Aorta (tissue), 5 donors: ENCODE data around the gene INAFM1. TPM values are rescaled to one million over a fixed set of nuclear protein-coding genes. Genes with fewer than 3 reads are reported as not detected.
"Not testable (repeated sequence)": the region's sequence is repeated elsewhere in the genome, so short reads cannot be mapped to it uniquely, and the experiment has no call there.

ENCODE experiments used
- ATAC-seq: fragments of 200-7000 bp; cut with Tn5 transposase; one replicate; pipeline ENCODE4 v1.9.1; 2022; ENCODE audit warnings: moderate library complexity; ENCODE audit not compliant: low FRiP score
- DNase-seq, 2 donors: peaks; one replicate each; pipeline ENCODE4 v3.0.0-alpha.2; 2020
- H3K27ac ChIP-seq, 2 donors: one replicate each; pipeline ENCODE4 v1.5.1; 2013; ENCODE audit warnings: low read length in 2 of 2, mild to moderate bottlenecking in 2 of 2, moderate library complexity in 2 of 2, control low read depth in 1 of 2, inconsistent platforms in 1 of 2, low read depth in 1 of 2
- H3K27me3 ChIP-seq, 2 donors: one replicate each; pipeline ENCODE4 v1.6.1; 2013; ENCODE audit warnings: control low read depth in 1 of 2, low read length in 1 of 2, mild to moderate bottlenecking in 1 of 2, moderate library complexity in 1 of 2; ENCODE audit not compliant: insufficient read depth in 2 of 2, control insufficient read depth in 1 of 2
- H3K36me3 ChIP-seq, 2 donors: one replicate each; pipeline ENCODE4 v1.6.1; 2013; ENCODE audit warnings: control low read depth in 1 of 2, low read length in 1 of 2, mild to moderate bottlenecking in 1 of 2; ENCODE audit not compliant: insufficient read depth in 2 of 2, control insufficient read depth in 1 of 2
- H3K4me1 ChIP-seq, 2 donors: one replicate each; pipeline ENCODE4 v1.6.1; 2013; ENCODE audit warnings: low read length in 2 of 2, control low read depth in 1 of 2, mild to moderate bottlenecking in 1 of 2, moderate library complexity in 1 of 2; ENCODE audit not compliant: insufficient read depth in 2 of 2, control insufficient read depth in 1 of 2
- H3K4me3 ChIP-seq, 2 donors: one replicate each; pipeline ENCODE4 v1.5.1; 2013; ENCODE audit warnings: low read length in 2 of 2, control low read depth in 1 of 2, mild to moderate bottlenecking in 1 of 2
- H3K9me3 ChIP-seq: one replicate; pipeline ENCODE4 v1.6.1; 2013; ENCODE audit warnings: mild to moderate bottlenecking, low read length; ENCODE audit not compliant: control insufficient read depth
- WGBS, 2 donors: extraction: QIAGEN DNeasy Blood & Tissue Kit; methylation state at CpG; one replicate each; pipeline ENCODE4 v1.1.7; 2013; 5-methylcytosine and 5-hydroxymethylcytosine counted together
- intact Hi-C, 2 donors: fragments of 100-400 bp; cut with DNase I; formaldehyde crosslinking; loops; one replicate each; pipeline versions ENCODE4 v1.14.2 to v1.15.0; 2022
- polyA plus RNA-seq, 2 donors: library from polyadenylated mRNA; stranded (reverse); fragments of 200-250 nt; gene quantifications; one replicate each; pipeline ENCODE4 v1.2.3, GENCODE V29; 2013
- total RNA-seq, 2 donors: library from RNA; stranded (reverse); fragmentation: NEBNext Ultra II Directional; extraction: Animal tissue kit (Norgen Biotek cat#: 25700); gene quantifications; one replicate each; pipeline ENCODE4 v1.2.1, GENCODE V29; 2021
- donor health status: healthy with polysubstance abuse.
- donor health status: Bipolar disorder and iron deficiency.
- donor health status: DM: no; HTN: no; CAD: no.
- donor health status: DM: no; HTN: no; CAD: no.
- donor health status: DM: yes; HTN: yes; CAD: no.

The INAFM1 gene
- total and polyA plus RNA-seq, 4 donors, result 5.4 to 81.7 (median 37.1) TPM

DNA sequence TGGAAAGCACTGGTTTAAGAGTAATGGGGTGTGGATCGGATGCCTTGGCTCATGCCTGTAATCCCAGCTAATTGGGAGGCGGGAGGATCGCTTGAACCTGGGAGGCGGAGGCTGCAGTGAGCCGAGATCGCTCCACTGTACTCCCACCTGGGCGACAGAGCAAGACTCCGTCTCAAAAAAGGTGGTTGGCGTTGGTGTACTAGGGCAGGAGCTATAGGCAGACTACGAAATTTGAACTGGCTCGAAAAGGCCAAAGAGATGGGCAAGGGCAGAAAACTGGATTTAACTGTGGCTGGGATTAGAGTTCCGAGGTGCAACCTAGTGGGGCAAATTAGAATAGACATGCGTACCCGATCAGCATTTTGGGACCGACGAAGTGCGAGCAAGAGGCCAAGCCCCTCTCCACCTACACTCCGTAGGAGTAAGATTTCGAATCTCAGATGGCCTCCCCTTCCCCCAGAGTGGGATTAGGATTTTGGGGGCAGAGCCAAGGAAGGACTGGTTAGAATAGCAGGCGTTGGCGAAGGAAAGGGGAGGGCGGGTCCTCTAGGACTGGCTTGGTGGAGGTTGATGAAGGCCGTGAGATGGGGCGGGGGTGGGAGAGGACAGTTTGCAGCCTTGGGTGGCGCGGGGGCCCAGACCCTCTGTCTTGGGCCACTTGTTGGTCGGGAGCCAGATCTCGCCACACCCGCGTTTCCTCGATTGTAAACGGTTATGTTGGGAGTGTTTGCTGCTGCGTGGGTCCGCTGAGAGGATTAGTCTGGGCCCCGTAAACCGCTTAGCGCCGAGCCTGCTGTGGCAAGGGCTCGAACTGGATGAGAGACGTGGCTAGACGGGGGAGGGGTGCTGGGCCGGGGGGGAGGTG is 2.0 kb upstream of the INAFM1 start:
- Histone ChIP-seq H3K4me1 (no peaks in the 10 kb centered on the region), H3K27ac (peak overlapping the region in 1 of 2 donors; percentile 81), H3K27me3 (no peaks in the 10 kb centered on the region), H3K9me3 (no peaks in the 10 kb centered on the region), H3K4me3 (peak overlapping the region; percentile 42 to 44), H3K36me3 (no peaks in the 10 kb centered on the region)
- DNase-seq (peak; percentile 75 to 87), ATAC-seq (no peak)
- intact Hi-C loops, result loop anchor here in 1 of 2 donors (10.0 kb wide), 2 partner anchors 242 to 1362 kb away; partner anchors contain the start of genes DBP and NAPA
- 23 to 27% methylated on average over 42 of the region's 42 CpGs for WGBS, 2 donors

DNA sequence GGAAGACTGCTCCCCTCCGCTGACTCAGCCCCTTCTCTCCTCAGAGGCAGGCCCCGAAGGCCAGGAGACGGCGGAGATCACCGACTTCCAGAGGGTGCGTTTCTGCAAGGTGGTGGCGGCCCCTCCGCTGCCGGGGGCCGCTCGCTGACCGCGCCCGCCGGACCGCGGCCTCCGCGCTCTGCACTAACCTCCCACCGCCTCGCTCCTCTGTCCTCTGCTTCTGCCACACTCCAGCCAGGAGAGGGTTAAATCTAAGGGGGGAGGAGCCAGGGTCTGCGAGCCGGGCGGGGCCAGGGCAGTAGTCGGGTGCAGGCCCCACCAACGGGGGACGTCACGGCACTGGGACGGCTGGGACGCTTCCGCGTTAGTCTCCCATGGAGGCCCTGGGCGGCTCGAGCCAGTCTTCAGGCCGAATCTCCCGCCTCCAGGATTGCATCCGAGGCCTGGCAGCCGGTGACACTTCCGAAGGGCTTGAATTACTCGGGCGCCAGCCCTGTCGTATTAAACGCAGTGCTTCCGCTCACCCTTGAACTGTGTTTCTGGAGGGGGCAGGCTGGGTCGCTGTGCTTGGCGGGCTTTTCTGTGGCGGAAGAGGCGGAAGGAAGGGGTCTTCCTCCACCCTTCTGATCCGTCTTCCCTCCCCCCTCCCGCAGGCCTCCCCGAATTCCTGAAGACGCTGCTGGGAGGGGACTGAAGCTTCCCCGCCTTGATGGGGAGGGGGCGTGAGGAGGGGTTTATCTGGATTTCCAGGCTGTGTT is 1.2 kb upstream of the INAFM1 start:
- Histone ChIP-seq H3K27me3 (no peaks in the 10 kb centered on the region), H3K36me3 (no peaks in the 10 kb centered on the region), H3K4me3 (peak overlapping the region; percentile 46 to 72), H3K9me3 (no peaks in the 10 kb centered on the region), H3K4me1 (no peaks in the 10 kb centered on the region), H3K27ac (peak overlapping the region; percentile 87 to 90)
- ATAC-seq, result peak; percentile 91
- DNase-seq, result peak; percentile 97 to 98
- intact Hi-C loops, result loop anchor here in 1 of 2 donors (2.0 to 10.0 kb wide), 3 partner anchors 17 to 1361 kb away; partner anchors contain the start of genes CCDC9, DBP and NAPA
- WGBS, 2 donors, result 0% methylated on average over 53 to 54 of the region's 54 CpGs

DNA sequence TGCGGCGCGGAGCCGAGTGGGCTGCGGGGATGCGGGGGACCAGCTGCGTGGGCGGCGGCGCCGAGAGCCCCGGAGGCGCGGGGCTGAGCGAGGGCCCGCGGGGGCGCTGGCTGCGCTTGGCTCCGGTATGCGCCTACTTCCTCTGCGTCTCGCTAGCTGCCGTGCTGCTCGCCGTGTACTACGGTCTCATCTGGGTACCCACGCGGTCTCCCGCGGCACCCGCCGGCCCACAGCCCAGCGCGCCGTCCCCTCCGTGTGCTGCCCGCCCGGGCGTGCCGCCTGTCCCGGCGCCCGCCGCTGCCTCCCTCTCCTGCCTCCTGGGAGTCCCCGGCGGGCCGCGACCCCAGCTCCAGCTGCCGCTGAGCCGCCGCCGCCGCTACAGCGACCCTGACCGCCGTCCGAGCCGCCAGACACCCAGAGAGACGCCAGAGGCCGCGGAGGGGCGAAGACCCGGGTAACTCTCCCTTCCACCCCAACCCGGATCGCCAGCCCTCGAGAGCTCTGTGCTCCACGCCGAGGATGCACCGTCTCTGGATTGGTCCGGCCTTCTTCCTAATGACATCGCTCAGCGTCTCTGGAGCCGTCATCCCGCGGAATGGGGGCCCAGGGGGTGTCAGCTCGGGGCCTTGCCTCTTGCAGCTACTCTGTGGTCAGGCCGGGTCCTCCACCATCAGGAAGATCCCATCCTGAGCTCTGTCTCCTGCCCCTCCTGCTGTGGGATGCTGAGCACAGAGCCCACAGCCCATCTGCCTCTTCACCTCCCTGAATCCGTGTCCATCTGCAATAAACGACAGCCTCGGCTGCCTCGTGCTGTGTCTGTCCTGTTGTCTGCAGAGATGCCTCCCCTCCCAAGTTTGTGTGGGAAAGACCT is 441 bp downstream of the INAFM1 start:
- no peaks in the 10 kb centered on the region for H3K4me1 ChIP-seq
- 3 to 6% methylated on average over 49 to 82 of the region's 82 CpGs for WGBS, 2 donors
- H3K27me3 ChIP-seq, result no peaks in the 10 kb centered on the region
- H3K27ac ChIP-seq, result peak overlapping the region in 1 of 2 donors; percentile 63
- ATAC-seq (no peak), DNase-seq (peak in 1 of 2 donors; percentile 71)
- peak overlapping the region; percentile 45 to 48 for H3K4me3 ChIP-seq
- no peaks in the 10 kb centered on the region for H3K9me3 ChIP-seq
- H3K36me3 ChIP-seq, result no peaks in the 10 kb centered on the region
- intact Hi-C loops, result loop anchor here in 1 of 2 donors (2.0 to 10.0 kb wide), 3 partner anchors 18 to 1360 kb away; partner anchors contain the start of genes CCDC9, DBP and NAPA

DNA sequence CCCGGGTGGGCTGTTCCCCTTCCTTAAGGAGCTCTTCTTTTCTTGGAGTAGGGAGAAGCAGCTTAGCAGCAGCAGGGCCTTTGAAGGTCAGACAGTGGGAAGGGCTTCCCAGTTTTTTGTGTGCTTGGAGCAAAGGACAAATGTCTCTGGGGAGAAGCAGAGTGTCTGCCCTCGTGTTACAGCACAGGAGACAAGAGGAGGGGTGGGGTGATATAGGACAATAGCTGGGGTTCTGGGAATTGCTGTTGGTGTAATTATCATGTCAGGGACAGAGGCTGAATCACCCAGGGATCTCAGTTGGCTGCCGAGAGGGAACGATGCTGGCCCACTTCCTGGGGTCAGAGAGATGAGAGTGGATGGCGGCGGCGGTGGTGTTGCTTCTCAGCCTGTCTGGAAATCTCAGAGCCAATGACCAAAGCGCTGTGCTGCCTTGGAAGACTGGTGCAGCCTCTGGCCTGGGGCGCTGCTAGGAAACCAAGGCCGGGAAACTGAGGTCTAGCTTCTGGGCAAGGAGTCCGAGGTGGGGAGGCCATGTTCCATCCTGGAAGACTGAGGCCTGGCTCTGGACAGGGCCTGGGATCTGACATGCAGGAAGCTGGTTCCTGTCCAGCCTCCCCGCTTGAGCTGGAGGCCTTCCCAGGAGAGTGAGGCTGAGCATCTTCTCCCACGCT is 1.2 kb downstream of the INAFM1 start:
- no peak overlapping the region for H3K4me3 ChIP-seq
- WGBS, 2 donors, result 45 to 57% methylated on average over 13 of the region's 13 CpGs

DNA sequence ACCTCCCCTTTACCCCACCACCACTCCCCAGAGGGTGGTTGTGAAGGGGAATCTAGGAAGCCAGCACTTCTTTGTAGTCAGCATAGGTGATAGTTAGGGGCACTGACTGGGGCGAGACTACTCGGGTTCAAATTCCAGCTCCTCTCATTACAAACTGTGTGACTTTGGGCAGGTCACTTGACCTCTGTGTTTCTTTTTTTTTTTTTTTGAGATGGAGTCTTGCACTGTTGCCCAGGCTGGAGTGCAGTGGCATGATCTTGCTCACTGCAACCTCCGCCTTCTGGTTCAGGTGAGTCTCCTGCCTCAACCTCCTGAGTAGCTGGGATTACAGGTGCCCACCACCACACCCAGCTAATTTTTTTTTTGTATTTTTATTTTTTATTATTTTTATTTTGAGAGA is 1.8 kb downstream of the INAFM1 start:
- not testable (repeated sequence) for H3K36me3 ChIP-seq, H3K4me3 ChIP-seq, DNase-seq, H3K27me3 ChIP-seq, ATAC-seq, H3K4me1 ChIP-seq, H3K27ac ChIP-seq, H3K9me3 ChIP-seq
- whole genome bisulfite sequencing, 2 donors, result 88 to 92% methylated on average over 3 of the region's 3 CpGs
- intact Hi-C loops, result loop anchor here in 1 of 2 donors (10.0 kb wide), 2 partner anchors 238 to 1358 kb away; partner anchors contain the start of genes DBP and NAPA

More for the DNA sequence above, 1.2 kb downstream of the INAFM1 start:
- Histone ChIP-seq H3K36me3 (no peaks in the 10 kb centered on the region), H3K4me1 (no peaks in the 10 kb centered on the region), H3K27ac (peak overlapping the region in 1 of 2 donors; percentile 6), H3K27me3 (no peaks in the 10 kb centered on the region), H3K9me3 (no peaks in the 10 kb centered on the region)
- peak; percentile 71 to 86 for DNase-seq
- intact Hi-C loops, result loop anchor here in 1 of 2 donors (2.0 to 10.0 kb wide), 3 partner anchors 19 to 1359 kb away; partner anchors contain the start of genes CCDC9, DBP and NAPA
- no peak for ATAC-seq

DNA sequence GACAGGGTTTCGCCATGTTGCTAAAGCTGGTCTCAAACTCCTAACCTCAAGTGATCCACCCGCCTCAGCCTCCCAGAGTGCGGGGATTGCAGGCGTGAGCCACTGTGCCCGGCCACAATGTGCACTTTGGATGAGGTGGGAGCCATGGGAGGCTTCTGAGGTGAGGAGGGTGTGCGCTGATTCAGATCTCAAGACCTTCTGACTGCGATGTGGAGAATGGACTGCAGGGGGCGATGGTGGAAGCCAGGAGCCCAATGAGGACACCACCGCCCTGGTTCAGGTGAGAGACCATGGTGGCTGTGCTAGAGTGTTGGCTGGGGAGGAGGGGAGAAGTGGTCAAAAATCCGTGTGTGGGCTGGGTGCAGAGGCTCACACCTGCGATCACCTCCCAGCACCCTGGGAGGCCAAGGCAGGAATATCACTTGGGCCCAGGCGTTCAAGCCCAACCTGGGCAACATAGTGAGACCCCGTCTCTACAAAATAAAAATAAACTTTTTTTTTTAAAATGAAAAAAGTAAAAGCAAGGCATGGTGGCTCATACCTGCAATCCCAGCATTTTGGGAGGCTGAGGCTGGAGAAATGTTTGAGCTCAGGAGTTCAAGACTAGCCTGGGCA is 5.6 kb downstream of the INAFM1 start:
- ATAC-seq (no peak), DNase-seq (no peak)
- 89 to 90% methylated on average over 13 of the region's 13 CpGs for WGBS, 2 donors
- Histone ChIP-seq H3K27ac (no peak overlapping the region), H3K4me3 (no peak overlapping the region), H3K4me1 (no peaks in the 10 kb centered on the region), H3K27me3 (no peaks in the 10 kb centered on the region), H3K36me3 (no peaks in the 10 kb centered on the region), H3K9me3 (no peaks in the 10 kb centered on the region)
- intact Hi-C loops, result loop anchor here in 1 of 2 donors (10.0 kb wide), 1 partner anchor 415 kb away; no protein-coding TSS in a partner anchor

DNA sequence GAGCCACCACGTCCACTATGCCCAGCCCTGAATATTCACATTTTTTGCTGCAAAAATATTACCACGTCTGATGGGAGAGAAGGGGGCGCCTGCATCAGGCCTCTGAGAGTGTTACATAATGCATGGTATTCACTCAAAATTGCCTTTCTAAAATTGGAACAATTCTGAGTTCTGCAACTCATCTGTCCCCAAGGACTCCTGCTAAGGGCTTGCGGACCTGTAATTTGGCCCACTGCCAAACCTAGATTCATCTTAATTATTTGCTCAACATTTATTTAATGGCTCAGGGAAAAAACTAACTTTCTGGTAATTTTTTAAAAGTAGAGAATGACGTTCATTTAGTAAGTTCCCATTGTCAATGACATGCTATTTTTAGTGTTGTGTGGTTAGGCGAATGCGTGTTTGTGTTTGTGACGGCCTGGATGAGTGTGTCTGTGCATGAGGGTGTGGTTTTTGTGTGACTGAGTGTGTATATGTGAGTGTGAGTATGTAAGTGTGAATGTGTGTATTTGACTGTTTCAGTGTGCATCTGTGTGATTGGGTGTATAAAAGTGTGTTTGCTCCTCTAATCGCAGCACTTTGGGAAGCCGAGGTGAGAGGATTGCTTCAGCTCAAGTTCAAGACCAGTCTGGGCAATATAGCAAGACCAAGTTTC is 8.8 kb downstream of the INAFM1 start:
- DNase-seq (no peak), ATAC-seq (no peak)
- intact Hi-C loops, result loop anchor here in 1 of 2 donors (10.0 kb wide), 1 partner anchor 411 kb away; no protein-coding TSS in a partner anchor
- H3K36me3 ChIP-seq, result no peaks in the 10 kb centered on the region
- H3K27ac ChIP-seq, result no peak overlapping the region
- H3K27me3 ChIP-seq, result no peaks in the 10 kb centered on the region
- WGBS, 2 donors, result 37 to 38% methylated on average over 10 of the region's 10 CpGs
- no peaks in the 10 kb centered on the region for H3K9me3 ChIP-seq
- H3K4me3 ChIP-seq, result no peak overlapping the region
- no peaks in the 10 kb centered on the region for H3K4me1 ChIP-seq
